ENCODE data around the gene KNTC1. TPM values are rescaled to one million over a fixed set of nuclear protein-coding genes. Genes with fewer than 3 reads are reported as not detected.

KNTC1 gene
- total RNA-seq, 1 experiment from 2014 or later = 67.7 TPM

DNA sequence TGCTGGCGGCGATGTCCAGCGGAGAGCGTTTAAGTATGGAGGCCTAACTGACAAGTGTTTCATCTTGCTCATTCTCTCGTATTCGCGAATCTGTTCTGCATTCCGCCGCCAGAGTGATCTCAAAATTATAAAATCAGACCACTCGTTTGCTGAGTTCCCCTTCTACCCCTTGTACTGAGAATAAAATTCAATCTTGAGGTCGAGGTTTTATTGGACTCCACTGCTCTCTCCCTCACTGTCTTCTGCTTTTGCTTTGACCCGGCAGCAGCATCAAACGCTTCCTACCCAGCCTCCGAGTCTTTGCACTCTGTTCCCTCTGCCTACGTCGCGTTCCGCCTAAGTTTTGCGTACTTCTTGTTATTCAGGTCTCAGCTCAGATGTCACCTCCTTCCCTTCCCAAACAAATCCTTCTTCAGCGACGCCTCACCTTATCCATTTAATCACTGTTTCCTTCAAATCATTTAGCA lies 462 bp downstream of the KNTC1 start:
- Histone ChIP-seq H2AFZ (peak overlapping the region; percentile 79), H3K27ac (peak overlapping the region; percentile 33; the same call in 1 of the 2 replicates), H4K20me1 (ENCODE audit: insufficient read depth) (peaks cover 35% of the 10 kb centered on the region), H3K4me3 (peak overlapping the region; percentile 97), H3K9me2 (ENCODE audit: insufficient read depth) (no peaks in the 10 kb centered on the region), H3K36me3 (ENCODE audit: low read depth) (peaks cover 36% of the 10 kb centered on the region), H3K4me1 (replicated peaks; ENCODE audit: insufficient read depth) (peaks cover 29% of the 10 kb centered on the region), H3K27me3 (ENCODE audit: insufficient read depth, low read depth) (no peaks in the 10 kb centered on the region), H3K9me3 (ENCODE audit: insufficient read depth, low read depth) (no peaks in the 10 kb centered on the region), H3K79me2 (ENCODE audit: low read depth) (peaks cover 77% of the 10 kb centered on the region), H3K4me2 (peak overlapping the region; percentile 93), H3F3A (ENCODE audit: insufficient read depth, low read depth) (peaks cover 15% of the 10 kb centered on the region; the same call in 1 of the 2 replicates)
- CTCF ChIA-PET = no interaction called here
- DNase-seq = peak in 1 of 2 experiments; percentile 27
- TSS peak; percentile 69 for BruUV-seq (replicated peaks)
- no peak for TF ChIP-seq EZH2 (IDR thresholded peaks at IDR 0.05; ENCODE audit: low read depth)
- TF ChIP-seq CTCF (conservative IDR thresholded peaks at IDR 0.05) = no peak
- POLR2A ChIA-PET (ENCODE audit: unreplicated experiment) = interaction anchor here (0.5 to 0.6 kb wide), 4 partner anchors 237 to 581 kb away, joined by 3 to 19 read pairs (median 6); no protein-coding TSS in a partner anchor
- intact Hi-C loops (cut with micrococcal nuclease; ENCODE audit: unreplicated experiment) = loop anchor here (1.0 kb wide), 3 partner anchors 27 to 225 kb away; partner anchors contain the start of genes DENR and ZCCHC8

- H3F3A ChIP-seq (ENCODE audit: insufficient read depth, low read depth) = peaks cover 11% of the 10 kb centered on the region; the same call in 1 of the 2 replicates
- H3K27ac ChIP-seq = no peak overlapping the region
- intact Hi-C loops (cut with micrococcal nuclease; ENCODE audit: unreplicated experiment) = no loop called here
- no peaks in the 10 kb centered on the region for H3K27me3 ChIP-seq (ENCODE audit: insufficient read depth, low read depth)
- no peaks in the 10 kb centered on the region for H3K9me2 ChIP-seq (ENCODE audit: insufficient read depth)
- no TSS peak for BruUV-seq (replicated peaks)
- peaks cover 27% of the 10 kb centered on the region for H3K36me3 ChIP-seq (ENCODE audit: low read depth)
- ChIA-PET POLR2A (ENCODE audit: unreplicated experiment) (no interaction called here), CTCF (interaction anchor here (0.6 kb wide), 1 partner anchor 177 kb away, joined by 3 read pairs; no protein-coding TSS in a partner anchor)
- peaks cover 20% of the 10 kb centered on the region for H3K4me1 ChIP-seq (replicated peaks; ENCODE audit: insufficient read depth)
- H2AFZ ChIP-seq = no peak overlapping the region; the same call in 1 of the 2 replicates
- no peak for DNase-seq
- peaks cover 25% of the 10 kb centered on the region for H4K20me1 ChIP-seq (ENCODE audit: insufficient read depth)
- TF ChIP-seq CTCF (conservative IDR thresholded peaks at IDR 0.05) (no peak), EZH2 (IDR thresholded peaks at IDR 0.05; ENCODE audit: low read depth) (no peak)
- H3K4me3 ChIP-seq = peak overlapping the region; percentile 97
- no peaks in the 10 kb centered on the region for H3K9me3 ChIP-seq (ENCODE audit: insufficient read depth, low read depth)
- H3K79me2 ChIP-seq (ENCODE audit: low read depth) = peaks cover 66% of the 10 kb centered on the region
- H3K4me2 ChIP-seq = peak overlapping the region; percentile 93
Measured at GRCh38 chr12:122528582-122528981, 1.5 kb downstream of the KNTC1 start.

DNA sequence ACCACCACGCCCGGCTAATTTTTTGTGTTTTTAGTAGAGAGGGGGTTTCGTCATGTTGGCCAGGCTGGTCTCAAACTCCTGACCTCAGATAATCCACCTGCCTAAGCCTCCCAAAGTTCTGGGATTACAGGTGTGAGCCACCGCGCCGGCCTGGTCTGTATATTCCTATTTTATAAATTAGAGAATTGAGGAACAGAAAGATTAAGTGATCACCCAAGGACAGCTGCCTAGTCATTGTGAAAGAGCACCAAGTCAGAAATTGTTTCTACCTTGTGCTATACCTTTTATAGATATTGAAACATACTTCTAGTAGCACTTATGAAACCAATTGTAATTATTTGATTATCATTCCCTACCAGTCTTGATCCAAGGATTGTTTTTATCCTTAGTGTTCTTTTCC lies 1.9 kb downstream of the KNTC1 start:
- ChIA-PET POLR2A (ENCODE audit: unreplicated experiment) (no interaction called here), CTCF (interaction anchor here (0.6 kb wide), 1 partner anchor 176 kb away, joined by 3 read pairs; no protein-coding TSS in a partner anchor)
- Histone ChIP-seq H3F3A (ENCODE audit: insufficient read depth, low read depth) (peaks cover 7% of the 10 kb centered on the region; the same call in 1 of the 2 replicates), H3K27me3 (ENCODE audit: insufficient read depth, low read depth) (no peaks in the 10 kb centered on the region), H3K4me1 (replicated peaks; ENCODE audit: insufficient read depth) (peaks cover 16% of the 10 kb centered on the region), H3K9me3 (ENCODE audit: insufficient read depth, low read depth) (no peaks in the 10 kb centered on the region), H2AFZ (no peak overlapping the region), H3K4me3 (no peak overlapping the region), H3K36me3 (ENCODE audit: low read depth) (peaks cover 23% of the 10 kb centered on the region), H3K4me2 (no peak overlapping the region), H3K27ac (no peak overlapping the region), H3K9me2 (ENCODE audit: insufficient read depth) (no peaks in the 10 kb centered on the region), H4K20me1 (ENCODE audit: insufficient read depth) (peaks cover 20% of the 10 kb centered on the region), H3K79me2 (ENCODE audit: low read depth) (peaks cover 62% of the 10 kb centered on the region)
- DNase-seq = no peak
- no peak for TF ChIP-seq CTCF (conservative IDR thresholded peaks at IDR 0.05)
- TF ChIP-seq EZH2 (IDR thresholded peaks at IDR 0.05; ENCODE audit: low read depth) = no peak
- no TSS peak for BruUV-seq (replicated peaks)
- intact Hi-C loops (cut with micrococcal nuclease; ENCODE audit: unreplicated experiment) = no loop called here
